ENCODE measurements around the gene ADGRB3. TPM values are rescaled to one million over a fixed set of nuclear protein-coding genes. Genes with fewer than 3 reads are reported as not detected.

The ADGRB3 gene
- total and polyA plus RNA-seq, 4 donors = 26.9 to 99.7 (median 60.2) TPM

GRCh38 chr6:68826501-68826900 is 191.4 kb downstream of the ADGRB3 start:
- H3K4me1 ChIP-seq (ENCODE audit: control insufficient read depth, insufficient read depth, low read length) = no peaks in the 10 kb centered on the region
- H3K27me3 ChIP-seq (ENCODE audit: control insufficient read depth, insufficient read depth, low read length) = no peaks in the 10 kb centered on the region
- H3K9me3 ChIP-seq (ENCODE audit: control insufficient read depth, insufficient read depth, low read length) = no peaks in the 10 kb centered on the region
- H3K36me3 ChIP-seq (ENCODE audit: control insufficient read depth, insufficient read depth, low read length) = no peaks in the 10 kb centered on the region
- DNase-seq (ENCODE audit: low read depth in 4 of 6, low spot score in 6 of 6) = no peak
- no peak overlapping the region for H3K27ac ChIP-seq (ENCODE audit: low read depth, low read length)
- H3K4me3 ChIP-seq (ENCODE audit: low read depth, low read length) = no peak overlapping the region

GRCh38 chr6:68834551-68834950 is 199.5 kb downstream of the ADGRB3 start:
- no peak overlapping the region for H3K27ac ChIP-seq (ENCODE audit: low read depth, low read length)
- no peaks in the 10 kb centered on the region for H3K36me3 ChIP-seq (ENCODE audit: control insufficient read depth, insufficient read depth, low read length)
- H3K4me1 ChIP-seq (ENCODE audit: control insufficient read depth, insufficient read depth, low read length) = no peaks in the 10 kb centered on the region
- WGBS (ENCODE audit: insufficient coverage) = 82% methylated on average over 2 of the region's 5 CpGs
- DNase-seq (ENCODE audit: low read depth in 4 of 6, low spot score in 6 of 6) = peak in 1 of 6 donors; percentile 41
- H3K9me3 ChIP-seq (ENCODE audit: control insufficient read depth, insufficient read depth, low read length) = no peaks in the 10 kb centered on the region
- H3K4me3 ChIP-seq (ENCODE audit: low read depth, low read length) = no peak overlapping the region
- H3K27me3 ChIP-seq (ENCODE audit: control insufficient read depth, insufficient read depth, low read length) = no peaks in the 10 kb centered on the region

GRCh38 chr6:68838571-68838970 is 203.5 kb downstream of the ADGRB3 start:
- Histone ChIP-seq H3K27me3 (ENCODE audit: control insufficient read depth, insufficient read depth, low read length) (no peaks in the 10 kb centered on the region), H3K27ac (ENCODE audit: low read depth, low read length) (no peak overlapping the region), H3K9me3 (ENCODE audit: control insufficient read depth, insufficient read depth, low read length) (no peaks in the 10 kb centered on the region), H3K4me3 (ENCODE audit: low read depth, low read length) (no peak overlapping the region), H3K4me1 (ENCODE audit: control insufficient read depth, insufficient read depth, low read length) (no peaks in the 10 kb centered on the region), H3K36me3 (ENCODE audit: control insufficient read depth, insufficient read depth, low read length) (no peaks in the 10 kb centered on the region)
- no peak for DNase-seq (ENCODE audit: low read depth in 4 of 6, low spot score in 6 of 6)

- DNase-seq (ENCODE audit: low read depth in 4 of 6, low spot score in 6 of 6) = peak in 1 of 6 donors; percentile 27
- Histone ChIP-seq H3K4me1 (ENCODE audit: control insufficient read depth, insufficient read depth, low read length) (no peaks in the 10 kb centered on the region), H3K9me3 (ENCODE audit: control insufficient read depth, insufficient read depth, low read length) (peaks cover 2% of the 10 kb centered on the region), H3K27ac (ENCODE audit: low read depth, low read length) (no peak overlapping the region), H3K27me3 (ENCODE audit: control insufficient read depth, insufficient read depth, low read length) (no peaks in the 10 kb centered on the region), H3K4me3 (ENCODE audit: low read depth, low read length) (no peak overlapping the region), H3K36me3 (ENCODE audit: control insufficient read depth, insufficient read depth, low read length) (no peaks in the 10 kb centered on the region)
These were observed 217.7 kb downstream of the ADGRB3 start for GRCh38 chr6:68852791-68853190.

GRCh38 chr6:68859233-68859632 is 224.2 kb downstream of the ADGRB3 start:
- Histone ChIP-seq H3K9me3 (ENCODE audit: control insufficient read depth, insufficient read depth, low read length) (peaks cover 8% of the 10 kb centered on the region), H3K36me3 (ENCODE audit: control insufficient read depth, insufficient read depth, low read length) (no peaks in the 10 kb centered on the region), H3K4me3 (ENCODE audit: low read depth, low read length) (no peak overlapping the region), H3K4me1 (ENCODE audit: control insufficient read depth, insufficient read depth, low read length) (no peaks in the 10 kb centered on the region), H3K27ac (ENCODE audit: low read depth, low read length) (no peak overlapping the region), H3K27me3 (ENCODE audit: control insufficient read depth, insufficient read depth, low read length) (no peaks in the 10 kb centered on the region)
- WGBS (ENCODE audit: insufficient coverage) = no CpG with 5 or more reads among the region's 1 CpG
- no peak for DNase-seq (ENCODE audit: low read depth in 4 of 6, low spot score in 6 of 6)

- Histone ChIP-seq H3K4me3 (ENCODE audit: low read depth, low read length) (no peak overlapping the region), H3K27me3 (ENCODE audit: control insufficient read depth, insufficient read depth, low read length) (no peaks in the 10 kb centered on the region), H3K27ac (ENCODE audit: low read depth, low read length) (no peak overlapping the region), H3K9me3 (ENCODE audit: control insufficient read depth, insufficient read depth, low read length) (peaks cover 16% of the 10 kb centered on the region), H3K4me1 (ENCODE audit: control insufficient read depth, insufficient read depth, low read length) (no peaks in the 10 kb centered on the region), H3K36me3 (ENCODE audit: control insufficient read depth, insufficient read depth, low read length) (no peaks in the 10 kb centered on the region)
- DNase-seq (ENCODE audit: low read depth in 4 of 6, low spot score in 6 of 6) = no peak
These were observed 233.6 kb downstream of the ADGRB3 start for GRCh38 chr6:68868646-68869045.

- H3K9me3 ChIP-seq (ENCODE audit: control insufficient read depth, insufficient read depth, low read length) = no peaks in the 10 kb centered on the region
- H3K27ac ChIP-seq (ENCODE audit: low read depth, low read length) = no peak overlapping the region
- no peak for DNase-seq (ENCODE audit: low read depth in 4 of 6, low spot score in 6 of 6)
- H3K27me3 ChIP-seq (ENCODE audit: control insufficient read depth, insufficient read depth, low read length) = no peaks in the 10 kb centered on the region
- no peaks in the 10 kb centered on the region for H3K4me1 ChIP-seq (ENCODE audit: control insufficient read depth, insufficient read depth, low read length)
- WGBS (ENCODE audit: insufficient coverage) = no CpG with 5 or more reads among the region's 1 CpG
- H3K4me3 ChIP-seq (ENCODE audit: low read depth, low read length) = no peak overlapping the region
- H3K36me3 ChIP-seq (ENCODE audit: control insufficient read depth, insufficient read depth, low read length) = no peaks in the 10 kb centered on the region
These were observed 238.2 kb downstream of the ADGRB3 start for GRCh38 chr6:68873236-68873635.

GRCh38 chr6:68874747-68875146 is 239.7 kb downstream of the ADGRB3 start:
- Histone ChIP-seq H3K27ac (ENCODE audit: low read depth, low read length) (no peak overlapping the region), H3K9me3 (ENCODE audit: control insufficient read depth, insufficient read depth, low read length) (no peaks in the 10 kb centered on the region), H3K4me1 (ENCODE audit: control insufficient read depth, insufficient read depth, low read length) (no peaks in the 10 kb centered on the region), H3K4me3 (ENCODE audit: low read depth, low read length) (no peak overlapping the region), H3K36me3 (ENCODE audit: control insufficient read depth, insufficient read depth, low read length) (no peaks in the 10 kb centered on the region), H3K27me3 (ENCODE audit: control insufficient read depth, insufficient read depth, low read length) (no peaks in the 10 kb centered on the region)
- no CpG with 5 or more reads among the region's 1 CpG for WGBS (ENCODE audit: insufficient coverage)
- no peak for DNase-seq (ENCODE audit: low read depth in 4 of 6, low spot score in 6 of 6)

GRCh38 chr6:68875403-68875802 is 240.3 kb downstream of the ADGRB3 start:
- Histone ChIP-seq H3K4me3 (ENCODE audit: low read depth, low read length) (no peak overlapping the region), H3K27ac (ENCODE audit: low read depth, low read length) (no peak overlapping the region), H3K9me3 (ENCODE audit: control insufficient read depth, insufficient read depth, low read length) (no peaks in the 10 kb centered on the region), H3K27me3 (ENCODE audit: control insufficient read depth, insufficient read depth, low read length) (no peaks in the 10 kb centered on the region), H3K36me3 (ENCODE audit: control insufficient read depth, insufficient read depth, low read length) (no peaks in the 10 kb centered on the region), H3K4me1 (ENCODE audit: control insufficient read depth, insufficient read depth, low read length) (no peaks in the 10 kb centered on the region)
- no peak for DNase-seq (ENCODE audit: low read depth in 4 of 6, low spot score in 6 of 6)
- no CpG with 5 or more reads among the region's 2 CpGs for WGBS (ENCODE audit: insufficient coverage)

- H3K36me3 ChIP-seq (ENCODE audit: control insufficient read depth, insufficient read depth, low read length) = no peaks in the 10 kb centered on the region
- no peaks in the 10 kb centered on the region for H3K27me3 ChIP-seq (ENCODE audit: control insufficient read depth, insufficient read depth, low read length)
- H3K4me3 ChIP-seq (ENCODE audit: low read depth, low read length) = no peak overlapping the region
- no CpG with 5 or more reads among the region's 2 CpGs for WGBS (ENCODE audit: insufficient coverage)
- no peak overlapping the region for H3K27ac ChIP-seq (ENCODE audit: low read depth, low read length)
- peak in 1 of 6 donors; percentile 57 for DNase-seq (ENCODE audit: low read depth in 4 of 6, low spot score in 6 of 6)
- H3K4me1 ChIP-seq (ENCODE audit: control insufficient read depth, insufficient read depth, low read length) = no peaks in the 10 kb centered on the region
- H3K9me3 ChIP-seq (ENCODE audit: control insufficient read depth, insufficient read depth, low read length) = no peaks in the 10 kb centered on the region
These were observed 241.9 kb downstream of the ADGRB3 start for GRCh38 chr6:68876792-68877493.
